HepG2 (cell line): ENCODE results near the gene COX7A2L. TPM values are rescaled to one million over a fixed set of nuclear protein-coding genes. Genes with fewer than 3 reads are reported as not detected.

ENCODE experiments used
- ATAC-seq: fragments of 200-7000 bp; cut with Tn5 transposase; 3 replicates; pipeline ENCODE4 v1.9.1; 2020; ENCODE audit warnings: mild to moderate bottlenecking, moderate library complexity
- BruUV-seq: library from RNA; stranded (reverse); fragments of 400-500 nt; replicated peaks from 2 replicates; lab custom pipeline; 2021; lab: Mats Ljungman, UMichigan
- CTCF ChIA-PET: fragments of 300-600 bp; formaldehyde crosslinking; extraction: SDS; loops from one replicate; lab custom pipeline; 2021; ENCODE audit warnings: low total read pairs, inconsistent platforms, low intra/inter-chr PET ratio; lab: Yijun Ruan, JAX
- POLR2A ChIA-PET: fragments of 350-600 bp; sonication (Branson Sonifier 250); formaldehyde crosslinking; loops from one replicate; lab custom pipeline; 2020; ENCODE audit warnings: antibody characterized with exemption, inconsistent platforms; lab: Yijun Ruan, JAX
- DNase-seq: peaks from one replicate; pipeline ENCODE4 v3.0.0-alpha.2; 2015; ENCODE audit warnings: low spot score
- FAIRE-seq: peaks from 3 replicates; lab custom pipeline; 2011; peaks lifted over from hg19 to GRCh38; lab: Jason Lieb, UNC
- H2AFZ ChIP-seq: one replicate; pipeline ENCODE4 v1.6.1; 2011; ENCODE audit warnings: low read length, inconsistent platforms
- H3K27ac ChIP-seq: fragments of 300-600 bp; 3 replicates; pipeline ENCODE4 v1.8.0; 2011; ENCODE audit warnings: mixed run types, mild to moderate bottlenecking, mixed read lengths, low read length, inconsistent platforms; ENCODE audit not compliant: insufficient read depth; ENCODE audit errors: extremely low read length
- H3K27me3 ChIP-seq, 2 experiments: fragments of 200-600 bp in 1 of 2; 2 replicates in 1 of 2; 3 replicates in 1 of 2; pipeline versions ENCODE4 v1.6.0 to v1.8.0; 2011; ENCODE audit warnings: low read length in 2 of 2, mild to moderate bottlenecking in 2 of 2, moderate library complexity in 2 of 2, inconsistent platforms in 1 of 2; ENCODE audit not compliant: insufficient read depth in 2 of 2, control insufficient read depth in 1 of 2
- H3K36me3 ChIP-seq, 2 experiments: fragments of 200-600 bp in 1 of 2; replicated peaks in 1 of 2; 2 replicates in 1 of 2; 3 replicates in 1 of 2; pipeline versions ENCODE4 v1.5.1 to v1.8.0; 2011; ENCODE audit warnings: low read length in 2 of 2, inconsistent platforms in 1 of 2; ENCODE audit not compliant: insufficient read depth in 2 of 2, control insufficient read depth in 1 of 2
- H3K4me1 ChIP-seq: 2 replicates; pipeline ENCODE4 v1.5.1; 2012; ENCODE audit warnings: low read length, inconsistent platforms; ENCODE audit not compliant: insufficient read depth
- H3K4me2 ChIP-seq: 2 replicates; pipeline ENCODE4 v1.6.0; 2011; ENCODE audit warnings: low read depth, low read length, inconsistent platforms
- H3K4me3 ChIP-seq, 3 experiments: fragments of 200-600 bp in 1 of 3; sonication (generic), shearing (Covaris generic) in 1 of 3; replicated peaks in 1 of 3; 2 replicates each; pipeline ENCODE4 v1.5.1; 2011 to 2016; ENCODE audit warnings: low read length in 3 of 3, inconsistent platforms in 2 of 3, low read depth in 2 of 3, mild to moderate bottlenecking in 2 of 3, control low read depth in 1 of 3, mixed read lengths in 1 of 3; ENCODE audit not compliant: insufficient read depth in 1 of 3
- H3K79me2 ChIP-seq: one replicate; pipeline ENCODE4 v1.6.1; 2011; ENCODE audit warnings: low read length, inconsistent platforms; ENCODE audit not compliant: insufficient read depth
- H3K9ac ChIP-seq: 2 replicates; pipeline ENCODE4 v1.6.0; 2011; ENCODE audit warnings: mild to moderate bottlenecking, low read depth, low read length, inconsistent platforms; ENCODE audit not compliant: insufficient read depth
- H3K9me3 ChIP-seq: 2 replicates; pipeline ENCODE4 v1.5.1; 2012; ENCODE audit warnings: mild to moderate bottlenecking, low read length
- H4K20me1 ChIP-seq: 2 replicates; pipeline ENCODE4 v1.6.0; 2011; ENCODE audit warnings: inconsistent platforms, mild to moderate bottlenecking, low read length, moderate library complexity; ENCODE audit not compliant: insufficient read depth
- CHD2 ChIP-seq: IDR thresholded peaks from 2 replicates; pipeline ENCODE4 v1.6.1; 2011; ENCODE audit warnings: low read depth, low read length, improper control_type of control experiment
- ELF4 ChIP-seq: sonication (generic); formaldehyde crosslinking; IDR thresholded peaks from 2 replicates; pipeline ENCODE4 v1.5.0; 2020; ENCODE audit warnings: missing genetic modification reagents, mild to moderate bottlenecking, moderate library complexity, borderline replicate concordance
- POLR2AphosphoS2 ChIP-seq: IDR thresholded peaks from 2 replicates; pipeline ENCODE4 v1.6.1; 2011; ENCODE audit warnings: low read depth, low read length, improper control_type of control experiment
- RBM22 ChIP-seq: fragments of 200-400 bp; formaldehyde crosslinking; optimal IDR thresholded peaks from 2 replicates; pipeline ENCODE3; 2017; ENCODE audit warnings: mild to moderate bottlenecking, low read length, moderate library complexity
- SMC3 ChIP-seq: IDR thresholded peaks from 2 replicates; pipeline ENCODE4 v1.6.1; 2011; ENCODE audit warnings: low read length, improper control_type of control experiment
- SMYD3 ChIP-seq: sonication (generic); formaldehyde crosslinking; IDR thresholded peaks from 2 replicates; pipeline ENCODE4 v1.8.1; 2023; ENCODE audit warnings: mild to moderate bottlenecking, missing genetic modification reagents
- SSRP1 ChIP-seq: IDR thresholded peaks from 2 replicates; pipeline ENCODE4 v1.6.1; 2016; ENCODE audit warnings: control low read depth
- STAG1 ChIP-seq: sonication (generic); formaldehyde crosslinking; IDR thresholded peaks from 2 replicates; pipeline ENCODE4 v1.4.0; 2020; ENCODE audit warnings: missing genetic modification reagents
- TOPORS ChIP-seq: sonication (generic); formaldehyde crosslinking; IDR thresholded peaks from 2 replicates; pipeline ENCODE4 v1.8.0; 2023; ENCODE audit warnings: mild to moderate bottlenecking, missing genetic modification reagents
- ZBTB8A ChIP-seq: sonication (generic); formaldehyde crosslinking; IDR thresholded peaks from 2 replicates; pipeline ENCODE4 v1.4.0; 2020; ENCODE audit warnings: mild to moderate bottlenecking, low read depth, missing genetic modification reagents, borderline replicate concordance
- WGBS: methylation state at CpG from one replicate; pipeline ENCODE4 v1.1.6; 2017; ENCODE audit warnings: low lambda C conversion rate; 5-methylcytosine and 5-hydroxymethylcytosine counted together
- in situ Hi-C: cut with HindIII; loops from 2 replicates; pipeline ENCODE4 v1.10.0; 2017; ENCODE audit warnings: low pct_unique_long_range_greater_than_20kb; ENCODE audit not compliant: extremely low pct_ligation_motif_present
- intact Hi-C: fragments of 100-400 bp; cut with micrococcal nuclease; formaldehyde crosslinking; loops from one replicate; pipeline ENCODE4 v1.10.0; 2022; ENCODE audit not compliant: unreplicated experiment
- polyA plus RNA-seq, 8 experiments: library from polyadenylated mRNA; depleted of rRNA in 3 of 8; stranded (reverse) in 7 of 8; unstranded in 1 of 8; fragments of >200 nt; fragmentation: Illumina TruSeq in 4 of 8; extraction: Trizol in 4 of 8; gene quantifications; 2 replicates each; pipeline versions ENCODE4 v1.2.1 to v1.2.3, GENCODE V29; 2011 to 2016; ENCODE audit warnings: low read depth in 4 of 8, missing spikeins in 1 of 8, mixed read lengths in 1 of 8; ENCODE audit not compliant: insufficient read depth in 1 of 8
- total RNA-seq, 5 experiments: library from RNA; depleted of rRNA; stranded (reverse); fragments of >200 nt; fragmentation: Illumina TruSeq; extraction: Trizol; gene quantifications; 2 replicates each; pipeline ENCODE4 v1.2.3, GENCODE V29; 2016; ENCODE audit warnings: low read depth in 1 of 5
- TF ChIP-seq, protein P1 (sequence below): sonication (generic); formaldehyde crosslinking; IDR thresholded peaks from 2 replicates; pipeline ENCODE4 v1.4.0; 2020; ENCODE audit warnings: missing genetic modification reagents

The COX7A2L gene
- total and polyA plus RNA-seq, 2 of the 13 experiments (the other 11 are each of a cell fraction or from before 2014, with no cell fraction given) = 155 to 201 TPM

DNA sequence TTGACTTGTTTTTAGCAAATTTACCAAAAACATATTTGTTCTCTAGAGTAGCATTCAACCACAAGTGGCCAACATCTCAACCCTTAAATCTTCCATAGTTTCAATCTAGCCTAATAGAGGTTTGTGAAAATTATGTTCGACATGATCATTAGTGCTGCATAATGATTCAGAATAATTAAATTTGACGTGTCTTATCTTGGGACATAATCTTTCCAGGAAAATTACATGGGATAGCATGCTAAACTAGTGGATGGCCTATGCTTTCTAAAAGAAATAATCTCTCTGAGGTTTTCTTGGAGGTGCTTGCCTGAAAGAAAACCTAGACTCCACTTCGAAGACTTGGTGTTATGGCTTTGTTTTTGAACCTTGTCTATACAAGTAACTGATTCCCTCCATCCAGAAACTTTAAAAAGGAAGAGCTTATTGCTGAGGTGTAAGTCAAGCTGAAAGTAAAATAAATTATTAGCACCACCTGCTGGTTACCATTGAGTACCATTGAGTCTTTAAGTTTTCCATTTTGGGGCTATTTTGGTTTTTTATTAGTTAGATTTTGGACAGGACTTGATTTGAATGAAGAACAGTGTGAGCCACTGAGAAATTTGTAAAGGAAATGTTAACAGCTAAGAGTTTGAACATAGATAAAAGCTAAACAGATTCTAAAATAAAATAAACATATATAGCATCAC, 32.7 kb downstream of the COX7A2L start:
- in situ Hi-C loops = no loop called here
- no peaks in the 10 kb centered on the region for H3K9me3 ChIP-seq
- CTCF ChIA-PET = no interaction called here
- ATAC-seq = no peak
- TF ChIP-seq STAG1 (CRISPR knock-in tag) (0 out of 2 replicates have a peak, but pooled peaks have one; percentile 8), ZBTB8A (CRISPR knock-in tag) (no peak), SMYD3 (0 out of 2 replicates have a peak, but pooled peaks have one; percentile 45), SMC3 (no peak), ELF4 (CRISPR knock-in tag) (0 out of 2 replicates have a peak, but pooled peaks have one; percentile 20), TOPORS (no peak), POLR2AphosphoS2 (0 out of 2 replicates have a peak, but pooled peaks have one; percentile 65), SSRP1 (0 out of 2 replicates have a peak, but pooled peaks have one; percentile 33), RBM22 (peak; percentile 70), CHD2 (no peak)
- TF ChIP-seq, protein P1, sequence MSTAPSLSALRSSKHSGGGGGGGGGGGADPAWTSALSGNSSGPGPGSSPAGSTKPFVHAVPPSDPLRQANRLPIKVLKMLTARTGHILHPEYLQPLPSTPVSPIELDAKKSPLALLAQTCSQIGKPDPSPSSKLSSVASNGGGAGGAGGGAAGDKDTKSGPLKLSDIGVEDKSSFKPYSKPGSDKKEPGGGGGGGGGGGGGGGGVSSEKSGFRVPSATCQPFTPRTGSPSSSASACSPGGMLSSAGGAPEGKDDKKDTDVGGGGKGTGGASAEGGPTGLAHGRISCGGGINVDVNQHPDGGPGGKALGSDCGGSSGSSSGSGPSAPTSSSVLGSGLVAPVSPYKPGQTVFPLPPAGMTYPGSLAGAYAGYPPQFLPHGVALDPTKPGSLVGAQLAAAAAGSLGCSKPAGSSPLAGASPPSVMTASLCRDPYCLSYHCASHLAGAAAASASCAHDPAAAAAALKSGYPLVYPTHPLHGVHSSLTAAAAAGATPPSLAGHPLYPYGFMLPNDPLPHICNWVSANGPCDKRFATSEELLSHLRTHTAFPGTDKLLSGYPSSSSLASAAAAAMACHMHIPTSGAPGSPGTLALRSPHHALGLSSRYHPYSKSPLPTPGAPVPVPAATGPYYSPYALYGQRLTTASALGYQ (CRISPR knock-in tag) = no peak
- TF ChIP-seq, all 625 proteins: peak for 6
- Histone ChIP-seq H2AFZ (no peak overlapping the region), H3K4me1 (peaks cover 39% of the 10 kb centered on the region), H3K4me2 (no peak overlapping the region), H3K36me3 (peaks cover 31 to 94% of the 10 kb centered on the region in 2 experiments), H3K79me2 (no peaks in the 10 kb centered on the region), H4K20me1 (peaks cover 64% of the 10 kb centered on the region), H3K27me3 (no peaks in the 10 kb centered on the region), H3K4me3 (no peak overlapping the region), H3K9ac (no peak overlapping the region), H3K27ac (no peak overlapping the region)
- whole genome bisulfite sequencing = 94% methylated on average over 3 of the region's 3 CpGs
- intact Hi-C loops = loop anchor here (5.0 kb wide), 1 partner anchor 236 kb away; no protein-coding TSS in a partner anchor
- POLR2A ChIA-PET = no interaction called here
- no TSS peak for BruUV-seq
- DNase-seq (no peak), FAIRE-seq (no peak)
